OCI-LY3 (cell line): ENCODE measurements around the gene DCC.

ENCODE experiments used
- EZH2phosphoT487 ChIP-seq: fragments of 200-600 bp; shearing (Covaris generic); IDR thresholded peaks from 2 replicates; pipeline ENCODE4 v1.6.1; 2018; ENCODE audit warnings: antibody characterized with exemption, mixed run types, low read depth
- TF ChIP-seq, protein P1 (sequence below): fragments of 200-600, 300-600 bp; sonication (generic); IDR thresholded peaks from 2 replicates; pipeline ENCODE4 v1.5.1; 2014; ENCODE audit warnings: antibody characterized with exemption, low read length, low read depth

DNA sequence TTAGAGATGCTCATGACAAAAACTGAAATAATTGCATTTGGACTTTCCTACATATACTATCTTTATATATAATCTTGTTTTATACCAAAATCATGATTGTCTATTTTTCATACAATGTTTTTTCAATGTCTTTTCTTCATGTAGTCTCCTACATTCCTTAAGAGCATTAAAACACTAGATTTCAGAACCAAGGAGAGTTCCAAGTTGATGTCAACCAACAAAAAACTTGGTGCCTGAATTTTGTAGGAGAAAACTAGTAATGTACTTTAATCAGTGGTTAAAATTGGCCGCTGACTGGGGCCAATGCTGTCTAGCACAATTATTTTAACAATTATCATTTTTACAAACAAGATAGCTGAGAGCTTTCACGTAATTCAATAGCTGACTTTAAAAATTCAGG, 678.8 kb downstream of the DCC start:
- TF ChIP-seq, protein P1, sequence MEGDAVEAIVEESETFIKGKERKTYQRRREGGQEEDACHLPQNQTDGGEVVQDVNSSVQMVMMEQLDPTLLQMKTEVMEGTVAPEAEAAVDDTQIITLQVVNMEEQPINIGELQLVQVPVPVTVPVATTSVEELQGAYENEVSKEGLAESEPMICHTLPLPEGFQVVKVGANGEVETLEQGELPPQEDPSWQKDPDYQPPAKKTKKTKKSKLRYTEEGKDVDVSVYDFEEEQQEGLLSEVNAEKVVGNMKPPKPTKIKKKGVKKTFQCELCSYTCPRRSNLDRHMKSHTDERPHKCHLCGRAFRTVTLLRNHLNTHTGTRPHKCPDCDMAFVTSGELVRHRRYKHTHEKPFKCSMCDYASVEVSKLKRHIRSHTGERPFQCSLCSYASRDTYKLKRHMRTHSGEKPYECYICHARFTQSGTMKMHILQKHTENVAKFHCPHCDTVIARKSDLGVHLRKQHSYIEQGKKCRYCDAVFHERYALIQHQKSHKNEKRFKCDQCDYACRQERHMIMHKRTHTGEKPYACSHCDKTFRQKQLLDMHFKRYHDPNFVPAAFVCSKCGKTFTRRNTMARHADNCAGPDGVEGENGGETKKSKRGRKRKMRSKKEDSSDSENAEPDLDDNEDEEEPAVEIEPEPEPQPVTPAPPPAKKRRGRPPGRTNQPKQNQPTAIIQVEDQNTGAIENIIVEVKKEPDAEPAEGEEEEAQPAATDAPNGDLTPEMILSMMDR, result no peak
- TF ChIP-seq EZH2phosphoT487, result no peak
